GM18951 (cell line): ENCODE results near the gene FTSJ1.
A peak's percentile ranks its signal among the peaks of the same experiment; 100 is the strongest.
"Not testable (repeated sequence)": the region's sequence is repeated elsewhere in the genome, so short reads cannot be mapped to it uniquely, and the experiment has no call there.

ENCODE experiments used
- POLR2A ChIP-seq: IDR thresholded peaks from 4 replicates; pipeline ENCODE4 v1.6.1; 2011; ENCODE audit warnings: mild to moderate bottlenecking; ENCODE audit not compliant: insufficient read length, insufficient read depth; ENCODE audit errors: extremely low read depth
- in situ Hi-C: fragments of 300-500 bp; cut with MboI; formaldehyde crosslinking; loops from one replicate; pipeline ENCODE4 v1.12.0; 2022; ENCODE audit warnings: low sequenced_read_pairs, mixed read lengths, inconsistent platforms; ENCODE audit not compliant: unreplicated experiment

The FTSJ1 gene

DNA sequence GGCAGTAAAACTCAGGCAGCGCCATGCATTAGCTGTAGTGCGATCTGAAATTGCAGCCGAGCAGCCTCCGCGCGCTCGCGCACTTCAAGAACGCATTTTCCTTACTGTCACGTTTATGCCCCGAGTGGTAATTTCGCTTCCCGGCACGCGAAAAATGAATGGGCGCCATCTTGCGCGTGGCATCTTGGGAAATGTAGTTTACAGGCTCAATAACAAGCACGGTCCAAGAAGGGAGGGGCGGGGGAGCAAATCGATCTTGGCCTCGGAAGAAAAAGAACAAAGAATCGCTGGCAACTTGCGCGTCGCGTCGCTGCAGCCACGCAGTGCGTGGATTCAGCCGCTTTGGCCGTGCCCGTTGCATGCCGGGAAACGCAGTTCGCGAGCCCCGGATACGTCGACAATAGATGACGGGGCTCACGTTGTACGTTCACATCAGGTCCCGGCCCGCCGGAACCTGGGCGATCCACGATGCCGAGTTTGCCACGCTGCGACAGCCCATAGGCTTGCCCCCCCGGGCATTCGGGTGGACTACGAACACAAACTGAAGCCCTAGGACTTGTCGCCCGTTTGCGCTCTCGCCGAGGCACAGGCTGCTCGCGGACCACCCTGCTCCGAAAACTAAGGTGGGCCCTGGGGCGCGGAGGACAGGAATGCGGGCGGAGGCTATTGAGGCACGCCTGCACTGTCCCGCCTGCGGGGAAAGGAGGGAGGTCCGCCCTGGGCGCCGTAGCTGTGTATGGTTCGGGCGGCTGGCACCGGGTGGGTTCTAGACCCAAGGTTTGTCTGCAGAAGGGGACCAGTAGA is at the start of gene FTSJ1:
FTSJ1 (plus strand) TSS at position 426 of the 804 bp plus-strand sequence. CDS start 1,849 bp downstream, outside the sequence.
- TF ChIP-seq POLR2A: peak; percentile 68
- in situ Hi-C loops: no loop called here

DNA sequence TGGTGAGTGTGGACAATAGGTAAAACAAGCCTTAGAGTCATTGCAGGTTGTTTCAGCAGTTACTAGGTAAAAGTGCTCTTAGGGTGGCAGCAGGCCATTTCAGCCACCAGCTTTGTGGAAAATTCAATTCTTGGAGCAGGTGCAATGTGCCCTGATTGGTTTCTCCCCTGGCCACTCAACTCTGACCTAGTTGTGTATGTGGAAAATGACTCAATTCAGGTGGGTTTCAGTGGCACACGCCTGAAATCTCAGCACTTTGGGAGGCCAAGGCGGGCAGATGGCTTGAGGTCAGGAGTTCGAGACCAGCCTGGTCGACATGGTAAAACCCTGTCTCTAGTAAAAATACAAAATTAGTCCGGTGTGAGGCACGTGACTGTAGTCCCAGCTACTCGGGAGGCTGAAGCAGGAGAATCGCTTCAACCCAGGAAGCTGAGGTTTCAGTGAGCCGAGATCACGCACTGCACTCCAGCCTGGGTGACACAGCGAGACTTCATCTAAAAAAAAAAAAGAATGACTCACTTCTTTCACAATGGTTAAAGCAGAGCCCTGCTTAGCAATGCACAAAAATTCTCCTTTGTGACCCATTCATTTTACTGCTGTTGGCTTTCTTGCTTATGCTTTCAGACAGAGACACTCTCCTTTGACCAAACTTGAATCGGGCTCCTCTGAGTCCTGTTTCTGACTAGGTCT is 48.8 kb upstream of the FTSJ1 start:
- in situ Hi-C loops: not testable (repeated sequence)

GRCh38 chrX:48429606-48430005 is 46.4 kb upstream of the FTSJ1 start:
- in situ Hi-C loops: not testable (repeated sequence)

DNA sequence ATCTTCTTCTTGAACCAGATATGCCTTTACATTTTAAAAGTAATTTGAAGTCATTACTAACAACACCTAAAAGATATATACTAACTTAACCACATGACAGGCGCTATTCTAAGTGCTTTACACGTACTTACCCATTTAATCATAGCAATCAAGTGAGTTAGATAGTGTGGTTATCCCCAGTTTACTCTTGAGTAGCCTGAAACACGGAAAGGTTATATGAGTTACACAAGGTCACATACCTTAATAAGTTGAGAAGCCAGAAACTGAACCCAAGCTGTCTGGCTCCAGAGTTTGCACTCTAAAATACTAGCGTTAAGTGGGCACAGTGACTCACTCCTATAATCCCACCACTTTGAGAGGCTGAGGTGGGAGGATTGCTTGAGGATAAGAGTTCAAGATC is 45.8 kb upstream of the FTSJ1 start:
- in situ Hi-C loops: not testable (repeated sequence)

GRCh38 chrX:48433713-48434112 is 42.3 kb upstream of the FTSJ1 start:
- in situ Hi-C loops: not testable (repeated sequence)

DNA sequence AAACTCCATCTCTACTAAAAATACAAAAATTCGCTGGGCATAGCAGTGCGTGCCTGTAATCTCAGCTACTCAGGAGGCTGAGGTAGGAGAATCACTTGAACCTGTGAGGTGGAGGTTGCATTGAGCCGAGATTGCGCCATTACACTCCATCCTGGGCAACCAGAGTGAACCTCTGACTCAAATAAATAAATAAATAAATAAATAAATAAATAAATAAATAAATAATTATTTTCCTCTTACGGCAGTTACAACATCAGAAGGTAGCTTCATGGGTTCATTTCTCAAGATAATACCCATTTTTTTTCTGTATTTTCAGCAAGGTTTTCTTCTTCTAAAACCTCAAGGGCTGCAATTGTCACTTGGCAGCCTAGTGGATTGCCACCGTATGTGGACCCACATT is 28.8 kb upstream of the FTSJ1 start:
- in situ Hi-C loops: not testable (repeated sequence)

DNA sequence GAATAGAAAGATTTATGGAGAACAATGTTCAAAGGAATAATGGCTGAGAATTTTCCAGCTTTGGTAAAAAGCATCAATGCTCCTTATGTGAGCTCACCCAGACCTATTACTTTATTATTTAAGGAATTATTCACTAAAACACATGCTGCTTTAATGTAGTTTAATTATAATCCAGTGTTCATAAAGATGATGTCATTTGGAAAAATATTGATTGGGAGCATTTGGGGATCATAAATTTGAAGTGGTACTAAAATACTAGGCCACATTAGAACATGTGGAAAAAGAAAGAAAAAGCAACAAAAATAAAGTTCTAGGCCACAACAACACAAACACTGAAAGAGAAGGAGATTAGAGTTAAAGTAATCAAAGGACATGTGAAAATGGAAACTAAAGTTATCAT is 25.9 kb upstream of the FTSJ1 start:
- in situ Hi-C loops: no loop called here

GRCh38 chrX:48451708-48452107 is 24.3 kb upstream of the FTSJ1 start:
- in situ Hi-C loops: no loop called here
- no peak for TF ChIP-seq POLR2A

More for the DNA sequence above, 25.9 kb upstream of the FTSJ1 start:
- TF ChIP-seq POLR2A: no peak

GRCh38 chrX:48456628-48457331 is 19.2 kb upstream of the FTSJ1 start:
- in situ Hi-C loops: no loop called here
- TF ChIP-seq POLR2A: no peak

- in situ Hi-C loops: no loop called here
- no peak for TF ChIP-seq POLR2A
Observed at GRCh38 chrX:48458711-48459110, 17.3 kb upstream of the FTSJ1 start.

GRCh38 chrX:48459483-48459882 is 16.5 kb upstream of the FTSJ1 start:
- TF ChIP-seq POLR2A: no peak
- in situ Hi-C loops: no loop called here

GRCh38 chrX:48460031-48460430 is 16.0 kb upstream of the FTSJ1 start:
- in situ Hi-C loops: no loop called here
- TF ChIP-seq POLR2A: no peak

DNA sequence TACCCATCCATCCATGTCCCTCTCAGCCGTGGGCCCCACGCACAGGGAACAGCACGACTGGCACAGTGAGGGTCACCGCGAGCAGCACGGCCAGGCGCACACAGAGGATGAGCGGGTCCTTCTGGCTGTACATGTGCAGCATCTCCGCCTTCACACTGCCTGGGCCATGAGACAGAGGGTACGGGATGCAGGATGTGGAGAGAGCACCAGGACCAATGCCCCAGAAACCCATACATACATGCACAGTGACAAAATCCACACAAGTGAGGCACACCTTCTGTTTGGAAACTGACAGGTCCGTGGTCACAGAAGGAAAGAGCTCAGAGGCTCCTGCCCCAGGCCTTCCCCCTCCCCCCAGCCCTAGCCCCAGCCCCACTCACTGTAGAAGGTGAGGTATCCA is 15.4 kb upstream of the FTSJ1 start:
- TF ChIP-seq POLR2A: no peak
- in situ Hi-C loops: no loop called here

DNA sequence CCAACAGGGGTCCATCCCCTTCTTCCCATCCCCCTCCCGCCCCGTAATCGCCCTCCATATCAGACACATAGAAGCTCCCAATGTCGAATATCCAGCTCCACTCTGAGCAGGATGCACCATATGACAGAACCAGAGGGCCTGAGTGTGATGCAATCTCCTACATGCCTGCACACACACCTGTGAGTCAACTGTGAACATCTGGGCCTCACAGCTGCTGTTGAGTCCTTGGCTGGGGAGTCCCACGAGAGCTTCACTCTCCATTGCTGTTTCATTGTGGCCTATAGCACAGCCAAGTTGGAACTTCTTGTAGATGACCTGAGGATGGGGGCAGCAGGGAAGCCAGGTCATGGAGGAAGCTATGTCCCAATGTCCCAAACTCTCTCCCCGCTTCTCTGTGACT is 14.2 kb upstream of the FTSJ1 start:
- in situ Hi-C loops: no loop called here
- no peak for TF ChIP-seq POLR2A
